GM12891 (cell line): ENCODE measurements around the gene MCUR1.
"Not testable (repeated sequence)": the region's sequence is repeated elsewhere in the genome, so short reads cannot be mapped to it uniquely, and the experiment has no call there.

Experiments used
- DNase-seq: peaks from one replicate; pipeline ENCODE4 v3.0.0; 2011; ENCODE audit warnings: low spot score; ENCODE audit not compliant: insufficient read length
- FAIRE-seq: peaks from 2 replicates; lab custom pipeline; 2011; peaks lifted over from hg19 to GRCh38; lab: Jason Lieb, UNC
- PAX5 ChIP-seq: IDR thresholded peaks from 2 replicates; pipeline ENCODE4 v1.6.1; 2011; ENCODE audit warnings: low read length, moderate library complexity, mild to moderate bottlenecking; ENCODE audit not compliant: insufficient read depth, severe bottlenecking
- POLR2A ChIP-seq: IDR thresholded peaks from 2 replicates; pipeline ENCODE4 v1.6.1; 2011; ENCODE audit warnings: low read depth, low read length, control low read depth
- POLR2AphosphoS5 ChIP-seq: IDR thresholded peaks from 2 replicates; pipeline ENCODE4 v1.6.1; 2011; ENCODE audit warnings: low read depth, low read length, control low read depth
- POU2F2 ChIP-seq: IDR thresholded peaks from 2 replicates; pipeline ENCODE4 v1.6.1; 2011; ENCODE audit warnings: low read depth, mild to moderate bottlenecking, control low read depth, low read length, moderate library complexity
- SPI1 ChIP-seq: IDR thresholded peaks from 2 replicates; pipeline ENCODE4 v1.6.1; 2011; ENCODE audit warnings: low read depth, low read length, control low read depth
- TAF1 ChIP-seq: IDR thresholded peaks from 2 replicates; pipeline ENCODE4 v1.6.1; 2011; ENCODE audit warnings: low read depth, low read length, control low read depth

Gene MCUR1

DNA sequence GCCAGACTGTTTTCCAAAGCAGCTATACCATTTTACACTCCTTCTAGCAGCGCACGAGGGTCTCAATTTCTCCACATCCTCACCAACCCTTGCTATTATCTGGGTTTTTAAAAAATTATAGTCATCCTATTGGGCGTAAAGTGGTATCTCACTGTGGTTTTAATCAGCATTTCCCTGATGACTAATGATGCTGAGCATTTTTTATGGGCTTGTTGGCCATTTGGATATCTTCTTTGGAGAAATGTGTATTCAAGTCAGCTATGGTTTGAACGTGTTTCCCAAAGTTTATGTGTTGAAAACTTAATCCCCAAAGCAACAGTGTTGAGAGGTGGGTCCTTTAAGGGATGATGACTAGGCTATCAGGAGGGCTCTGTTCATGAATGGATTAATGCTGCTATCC, 6.7 kb downstream of the MCUR1 start:
- TF ChIP-seq POLR2A (no peak), POLR2AphosphoS5 (no peak), TAF1 (no peak), SPI1 (no peak), PAX5 (no peak), POU2F2 (no peak)
- DNase-seq, result no peak
- FAIRE-seq, result no peak

DNA sequence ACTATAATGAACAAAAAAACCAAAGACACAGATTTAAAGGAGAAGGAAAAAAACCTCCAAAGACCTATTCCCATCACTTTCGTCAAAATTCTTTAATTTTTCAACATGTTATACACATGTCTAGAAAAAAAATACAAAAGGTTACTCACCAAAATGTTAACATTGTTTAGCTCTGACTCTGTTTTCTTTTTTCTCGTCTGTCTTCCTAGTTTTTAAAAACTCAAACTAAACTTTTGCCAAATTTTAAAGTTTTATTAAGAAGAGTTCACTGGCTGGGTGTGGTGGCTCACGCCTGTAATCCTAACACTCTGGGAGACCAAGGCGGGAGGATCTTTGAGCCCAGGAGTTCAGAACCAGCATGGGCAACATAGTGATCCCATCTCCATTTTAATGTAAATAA, 10.8 kb downstream of the MCUR1 start:
- TF ChIP-seq TAF1, result no peak
- TF ChIP-seq POLR2A, result no peak
- TF ChIP-seq PAX5, result no peak
- TF ChIP-seq POLR2AphosphoS5, result no peak
- TF ChIP-seq POU2F2, result no peak
- no peak for TF ChIP-seq SPI1
- FAIRE-seq, result no peak
- no peak for DNase-seq

DNA sequence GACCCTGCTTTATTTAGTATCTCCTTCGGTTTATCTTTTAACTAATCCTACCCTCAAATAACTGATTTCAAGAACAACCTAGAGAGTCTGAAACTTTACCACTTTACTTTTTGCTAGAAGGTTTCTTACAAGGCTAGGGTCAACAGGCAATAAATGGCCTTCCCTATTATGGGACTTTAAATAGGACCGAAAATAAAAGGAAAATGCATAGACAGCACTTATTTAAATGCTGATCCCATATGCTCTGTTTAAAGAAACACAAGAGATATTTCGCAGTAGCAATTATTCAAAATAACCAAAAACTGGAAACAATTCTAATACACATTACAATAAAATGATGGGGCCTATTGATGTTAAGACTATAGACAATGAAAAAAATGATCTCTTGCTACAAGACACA, 13.7 kb downstream of the MCUR1 start:
- no peak for FAIRE-seq
- TF ChIP-seq SPI1 (no peak), POU2F2 (no peak), POLR2A (no peak), POLR2AphosphoS5 (no peak), TAF1 (no peak), PAX5 (no peak)
- no peak for DNase-seq

DNA sequence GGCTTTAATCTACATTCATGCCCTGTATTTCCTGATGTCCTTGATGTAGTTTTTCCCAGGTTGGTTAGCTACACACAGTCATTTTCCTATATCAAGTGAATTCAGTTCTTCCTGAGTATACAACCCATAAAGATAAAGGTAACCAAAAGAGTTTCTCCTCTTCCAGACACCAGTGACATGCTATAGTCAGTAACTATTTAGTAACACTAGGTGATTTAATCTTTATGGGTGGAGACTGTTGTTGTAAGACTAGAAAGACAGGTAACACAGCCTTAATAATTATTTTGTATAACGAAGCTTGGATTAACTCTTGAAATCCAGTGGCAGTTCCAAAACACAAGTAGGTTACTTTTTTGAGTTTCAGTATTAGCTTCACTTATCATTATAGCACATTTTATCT, 17.6 kb downstream of the MCUR1 start:
- TF ChIP-seq SPI1, result no peak
- no peak for TF ChIP-seq POLR2AphosphoS5
- no peak for TF ChIP-seq PAX5
- no peak for TF ChIP-seq TAF1
- no peak for TF ChIP-seq POU2F2
- no peak for TF ChIP-seq POLR2A
- FAIRE-seq (no peak), DNase-seq (no peak)

DNA sequence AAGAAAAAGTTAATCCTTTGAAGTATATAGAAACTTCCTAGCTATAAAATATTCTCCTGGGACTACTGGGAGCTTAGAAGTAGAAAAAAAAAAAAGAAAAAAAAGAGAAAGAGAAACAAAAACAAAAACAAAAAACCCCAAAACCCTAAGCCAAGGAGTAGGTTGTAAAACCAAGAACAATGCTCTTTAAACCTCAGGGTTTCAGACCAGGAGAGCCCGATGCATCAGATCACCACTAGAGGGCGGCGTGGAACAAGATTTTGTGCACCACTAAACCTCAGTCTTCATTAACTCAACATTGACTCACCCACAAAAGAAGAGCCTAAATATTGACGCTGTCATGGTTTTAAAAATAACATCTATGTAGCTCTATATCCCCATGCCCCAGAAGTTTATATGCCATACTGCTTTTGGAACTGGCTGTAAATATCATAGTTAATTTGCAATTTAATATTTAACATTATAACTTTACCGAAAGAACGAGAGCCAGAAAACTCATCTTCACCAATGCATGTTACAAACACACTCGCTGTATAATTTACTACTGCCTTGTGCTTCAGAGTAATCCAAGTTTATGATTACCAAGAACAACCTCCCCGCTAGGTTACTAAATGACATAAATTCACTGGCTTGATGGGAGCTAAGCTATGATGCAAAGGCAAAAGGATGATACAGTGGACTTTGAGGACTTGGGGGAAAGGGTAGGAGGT, 19.2 kb downstream of the MCUR1 start:
- DNase-seq (peak; percentile 49), FAIRE-seq (peak; percentile 70)
- TF ChIP-seq SPI1 (no peak), POLR2AphosphoS5 (no peak), POU2F2 (no peak), TAF1 (no peak), POLR2A (no peak), PAX5 (no peak)

DNA sequence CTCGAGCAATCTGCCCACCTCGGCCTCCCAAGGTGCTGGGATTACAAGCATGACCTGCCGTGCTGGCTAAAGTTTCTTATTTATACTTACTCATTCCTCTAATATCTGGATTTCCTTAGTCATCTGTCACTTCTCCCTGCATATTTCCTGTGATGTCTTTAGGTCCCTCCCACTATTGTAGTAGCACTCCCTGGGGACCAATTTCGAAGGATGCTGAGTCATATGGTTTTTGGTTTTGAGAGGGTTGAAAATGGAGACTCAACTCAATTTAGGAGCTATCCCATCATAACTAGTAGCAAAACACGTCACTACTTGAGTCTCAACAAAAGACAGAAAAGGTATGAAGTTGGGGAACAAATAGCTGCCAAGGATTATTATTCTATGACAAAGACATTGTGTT, 20.2 kb downstream of the MCUR1 start:
- FAIRE-seq, result no peak
- TF ChIP-seq SPI1 (no peak), POLR2AphosphoS5 (no peak), POU2F2 (no peak), POLR2A (no peak)
- DNase-seq, result no peak

DNA sequence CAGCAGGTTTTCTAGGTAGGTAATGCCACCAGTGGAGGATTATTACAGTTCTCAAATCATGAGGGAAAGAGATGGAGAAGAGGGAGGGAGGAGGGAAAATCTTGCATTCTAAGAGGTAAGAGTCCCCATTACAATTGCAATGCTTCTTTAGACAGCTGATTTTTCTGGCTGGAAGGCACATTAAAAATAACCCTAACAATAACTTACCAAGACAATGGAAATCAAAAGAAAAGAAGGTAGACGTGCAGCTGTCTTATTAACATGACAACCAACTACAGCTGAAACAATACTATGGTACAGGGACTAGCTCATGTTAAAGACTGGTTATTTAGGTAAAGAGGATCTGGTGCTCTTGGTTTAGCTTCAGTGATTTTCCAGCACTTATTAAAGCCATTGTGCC, 24.6 kb downstream of the MCUR1 start:
- no peak for DNase-seq
- FAIRE-seq, result no peak
- TF ChIP-seq TAF1 (no peak), POLR2A (no peak), PAX5 (no peak), SPI1 (no peak), POLR2AphosphoS5 (no peak), POU2F2 (no peak)

DNA sequence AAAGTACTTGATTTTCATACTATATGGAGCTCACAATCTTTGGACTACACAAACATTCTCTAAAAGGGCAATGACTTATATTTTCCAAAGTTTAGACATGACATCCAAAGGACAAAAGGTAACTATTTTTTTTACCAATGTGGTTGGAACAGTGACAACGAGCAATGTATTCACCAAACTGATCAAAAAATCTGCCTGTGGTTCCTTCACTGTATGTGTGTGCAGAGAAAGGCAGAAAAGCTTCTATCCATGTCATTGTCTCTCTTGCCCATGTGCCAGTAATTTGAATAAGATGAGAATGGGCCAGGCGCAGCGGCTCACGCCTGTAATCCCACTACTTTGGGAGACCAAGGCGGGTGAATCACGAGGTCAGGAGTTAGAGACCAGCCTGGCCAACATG, 25.5 kb downstream of the MCUR1 start:
- TF ChIP-seq SPI1, result no peak
- TF ChIP-seq TAF1, result no peak
- TF ChIP-seq POLR2AphosphoS5, result no peak
- TF ChIP-seq PAX5, result no peak
- no peak for TF ChIP-seq POLR2A
- FAIRE-seq (no peak), DNase-seq (no peak)

DNA sequence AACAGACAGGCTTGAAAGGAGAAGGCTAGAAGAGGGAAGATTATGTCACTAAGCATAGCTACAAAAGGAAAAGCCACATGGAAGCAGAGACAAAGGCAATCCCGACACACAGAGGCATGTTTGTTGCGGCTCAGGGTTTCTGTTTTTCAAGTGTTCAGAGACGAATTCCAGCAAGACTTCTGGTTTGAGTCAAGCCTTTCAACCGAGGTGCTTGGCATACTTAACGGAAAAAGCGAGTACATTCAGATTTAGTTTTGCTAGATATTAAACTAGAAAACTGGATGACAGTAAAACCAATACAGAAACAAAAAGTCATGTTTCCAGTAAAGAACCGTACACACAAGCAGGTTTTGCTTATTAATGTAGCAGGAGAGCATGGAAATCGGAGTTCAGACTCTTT, 27.2 kb downstream of the MCUR1 start:
- TF ChIP-seq POU2F2 (no peak), TAF1 (no peak), POLR2AphosphoS5 (no peak), POLR2A (no peak), SPI1 (no peak), PAX5 (no peak)
- DNase-seq (no peak), FAIRE-seq (no peak)

DNA sequence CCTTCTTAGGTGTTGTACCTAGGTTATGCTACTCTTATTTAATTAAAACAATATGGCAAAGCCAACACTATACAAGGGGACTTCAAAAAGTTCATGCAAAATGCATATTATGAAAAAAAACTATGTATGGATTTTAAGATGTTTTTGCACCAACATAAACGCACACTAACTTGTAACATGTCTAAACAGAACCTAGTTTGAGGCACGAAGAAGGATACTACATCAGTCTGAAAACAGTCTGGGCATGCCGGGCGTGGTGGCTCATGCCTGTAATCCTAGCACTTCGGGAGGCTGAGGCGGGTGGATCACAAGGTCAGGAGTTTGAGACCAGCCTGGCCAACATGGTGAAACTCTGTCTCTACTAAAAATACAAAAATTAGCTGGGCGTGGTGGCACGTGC, 34.2 kb downstream of the MCUR1 start:
- not testable (repeated sequence) for FAIRE-seq, DNase-seq

DNA sequence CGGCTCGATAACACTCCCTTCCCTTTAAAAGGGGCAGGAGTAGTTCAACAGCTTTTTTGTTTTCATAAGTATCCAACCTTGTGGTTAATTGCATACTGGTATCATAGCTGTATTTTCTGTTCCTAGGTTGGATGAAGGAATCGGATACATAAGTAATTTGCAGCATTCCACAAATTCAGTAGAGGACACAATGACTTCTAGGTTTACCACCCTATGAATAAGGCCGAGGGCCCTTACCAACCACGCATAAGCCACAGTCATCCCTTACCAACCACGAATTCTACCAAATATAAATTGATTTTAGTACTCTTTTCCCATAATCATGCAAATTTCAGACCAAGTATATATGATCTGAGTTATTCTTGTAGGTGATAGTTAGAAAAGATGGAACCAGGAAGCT, 36.3 kb downstream of the MCUR1 start:
- no peak for DNase-seq
- FAIRE-seq, result no peak
- no peak for TF ChIP-seq SPI1
- no peak for TF ChIP-seq POLR2A
